Rectal smooth muscle tissue (tissue), 1 donor: ENCODE data around the gene LMOD1.
"Not testable (repeated sequence)": the region's sequence is repeated elsewhere in the genome, so short reads cannot be mapped to it uniquely, and the experiment has no call there.

Source experiments
- H3K27ac ChIP-seq: one replicate; pipeline ENCODE4 v1.7.0; 2013; ENCODE audit warnings: low read depth, low read length, inconsistent platforms
- H3K27me3 ChIP-seq: one replicate; pipeline ENCODE4 v1.7.0; 2013; ENCODE audit warnings: low read length; ENCODE audit not compliant: control insufficient read depth, insufficient read depth
- H3K36me3 ChIP-seq: one replicate; pipeline ENCODE4 v1.7.0; 2013; ENCODE audit warnings: low read length; ENCODE audit not compliant: control insufficient read depth, insufficient read depth
- H3K4me1 ChIP-seq: one replicate; pipeline ENCODE4 v1.7.0; 2013; ENCODE audit warnings: low read length; ENCODE audit not compliant: control insufficient read depth, insufficient read depth
- H3K4me3 ChIP-seq: one replicate; pipeline ENCODE4 v1.7.0; 2013; ENCODE audit warnings: low read length
- H3K9ac ChIP-seq: one replicate; pipeline ENCODE4 v1.7.0; 2013; ENCODE audit warnings: low read length

LMOD1 gene

GRCh38 chr1:201966171-201966570 is 19.8 kb upstream of the LMOD1 start:
- Histone ChIP-seq H3K4me1 (no peaks in the 10 kb centered on the region), H3K27me3 (no peaks in the 10 kb centered on the region), H3K36me3 (peaks cover 33% of the 10 kb centered on the region)

GRCh38 chr1:201964261-201964660 is 17.9 kb upstream of the LMOD1 start:
- H3K4me3 ChIP-seq, result no peak overlapping the region
- H3K36me3 ChIP-seq, result peaks cover 23% of the 10 kb centered on the region
- H3K4me1 ChIP-seq, result no peaks in the 10 kb centered on the region
- no peak overlapping the region for H3K27ac ChIP-seq
- H3K9ac ChIP-seq, result no peak overlapping the region
- no peaks in the 10 kb centered on the region for H3K27me3 ChIP-seq

More at GRCh38 chr1:201966171-201966570, 19.8 kb upstream of the LMOD1 start:
- H3K27ac ChIP-seq, result no peak overlapping the region
- H3K4me3 ChIP-seq, result no peak overlapping the region
- H3K9ac ChIP-seq, result no peak overlapping the region

- H3K4me3 ChIP-seq, H3K9ac ChIP-seq, H3K27me3 ChIP-seq, H3K27ac ChIP-seq, H3K4me1 ChIP-seq: not testable (repeated sequence)
- peaks cover 29% of the 10 kb centered on the region for H3K36me3 ChIP-seq
These were observed 16.0 kb upstream of the LMOD1 start for GRCh38 chr1:201962382-201962781.

- Histone ChIP-seq H3K9ac (no peak overlapping the region), H3K36me3 (peaks cover 15% of the 10 kb centered on the region), H3K4me1 (peaks cover 7% of the 10 kb centered on the region), H3K4me3 (no peak overlapping the region), H3K27me3 (no peaks in the 10 kb centered on the region), H3K27ac (no peak overlapping the region)
These were observed 12.0 kb upstream of the LMOD1 start for GRCh38 chr1:201958348-201958747.

GRCh38 chr1:201955729-201956143 is 9.4 kb upstream of the LMOD1 start:
- H3K4me1 ChIP-seq, result peaks cover 7% of the 10 kb centered on the region
- H3K27ac ChIP-seq, result peak overlapping the region; percentile 73
- H3K36me3 ChIP-seq, result peaks cover 6% of the 10 kb centered on the region
- peak overlapping the region; percentile 87 for H3K4me3 ChIP-seq
- H3K9ac ChIP-seq, result peak overlapping the region; percentile 93
- no peaks in the 10 kb centered on the region for H3K27me3 ChIP-seq

- H3K36me3 ChIP-seq, result peaks cover 6% of the 10 kb centered on the region
- no peaks in the 10 kb centered on the region for H3K27me3 ChIP-seq
- peak within 1 kb of the TSS; percentile 91 for H3K27ac ChIP-seq
- peak within 1 kb of the TSS; percentile 93 for H3K9ac ChIP-seq
- H3K4me1 ChIP-seq, result peaks cover 7% of the 10 kb centered on the region
- H3K4me3 ChIP-seq, result peak within 1 kb of the TSS; percentile 87
These were observed 8.8 kb upstream of the LMOD1 start, which contains the start of gene TIMM17A for GRCh38 chr1:201955009-201955728. Gene TIMM17A (plus strand): TSS chr1:201955503. CDS start chr1:201955527, 24 bp downstream.

- Histone ChIP-seq H3K27me3 (no peaks in the 10 kb centered on the region), H3K36me3 (peaks cover 6% of the 10 kb centered on the region), H3K27ac (peak overlapping the region; percentile 91), H3K4me3 (peak overlapping the region; percentile 87), H3K4me1 (peaks cover 7% of the 10 kb centered on the region), H3K9ac (peak overlapping the region; percentile 88)
These were observed 8.1 kb upstream of the LMOD1 start for GRCh38 chr1:201954263-201955008.

GRCh38 chr1:201949491-201949890 is 3.1 kb upstream of the LMOD1 start:
- Histone ChIP-seq H3K9ac (no peak overlapping the region), H3K27me3 (no peaks in the 10 kb centered on the region), H3K4me3 (no peak overlapping the region), H3K36me3 (no peaks in the 10 kb centered on the region), H3K4me1 (peaks cover 7% of the 10 kb centered on the region), H3K27ac (peak overlapping the region; percentile 9)

GRCh38 chr1:201947697-201948008 is 1.3 kb upstream of the LMOD1 start:
- Histone ChIP-seq H3K4me3 (peak overlapping the region; percentile 34), H3K27me3 (no peaks in the 10 kb centered on the region), H3K4me1 (peaks cover 7% of the 10 kb centered on the region), H3K27ac (peak overlapping the region; percentile 99), H3K36me3 (no peaks in the 10 kb centered on the region), H3K9ac (no peak overlapping the region)

GRCh38 chr1:201945863-201946223 is 505 bp downstream of the LMOD1 start:
- Histone ChIP-seq H3K36me3 (no peaks in the 10 kb centered on the region), H3K27me3 (no peaks in the 10 kb centered on the region), H3K4me3 (peak overlapping the region; percentile 91), H3K4me1 (peaks cover 16% of the 10 kb centered on the region), H3K27ac (peak overlapping the region; percentile 99), H3K9ac (peak overlapping the region; percentile 91)

- Histone ChIP-seq H3K4me3 (peak overlapping the region; percentile 91), H3K4me1 (peaks cover 16% of the 10 kb centered on the region), H3K9ac (peak overlapping the region; percentile 91), H3K27me3 (no peaks in the 10 kb centered on the region), H3K36me3 (no peaks in the 10 kb centered on the region), H3K27ac (peak overlapping the region; percentile 99)
These were observed 1.2 kb downstream of the LMOD1 start for GRCh38 chr1:201945157-201945556.

GRCh38 chr1:201944639-201945038 is 1.7 kb downstream of the LMOD1 start:
- peak overlapping the region; percentile 91 for H3K4me3 ChIP-seq

More at GRCh38 chr1:201944639-201945038, 1.7 kb downstream of the LMOD1 start:
- Histone ChIP-seq H3K27me3 (no peaks in the 10 kb centered on the region), H3K27ac (peak overlapping the region; percentile 99), H3K4me1 (peaks cover 19% of the 10 kb centered on the region), H3K9ac (peak overlapping the region; percentile 71), H3K36me3 (no peaks in the 10 kb centered on the region)
